HepG2 (cell line): Measurements from ENCODE around the gene MCTS1. TPM values are rescaled to one million over a fixed set of nuclear protein-coding genes. Genes with fewer than 3 reads are reported as not detected.
A peak's percentile ranks its signal among the peaks of the same experiment; 100 is the strongest.

Experiments
- FOXJ3 ChIP-seq: sonication (generic); formaldehyde crosslinking; IDR thresholded peaks from 2 replicates; pipeline ENCODE4 v1.4.0; 2020; ENCODE audit warnings: missing genetic modification reagents, mild to moderate bottlenecking, borderline replicate concordance
- KDM3A ChIP-seq: IDR thresholded peaks from 2 replicates; pipeline ENCODE4 v1.6.1; 2018; ENCODE audit warnings: low read depth, missing compliant biosample characterization
- POLR2G ChIP-seq: fragments of 200-400 bp; formaldehyde crosslinking; IDR thresholded peaks from 2 replicates; pipeline ENCODE4 v1.6.1; 2018; ENCODE audit warnings: mild to moderate bottlenecking, low read depth, low read length, moderate library complexity
- SALL1 ChIP-seq: sonication (generic); formaldehyde crosslinking; IDR thresholded peaks from 2 replicates; pipeline ENCODE4 v1.8.0; 2022; ENCODE audit warnings: mild to moderate bottlenecking, missing genetic modification reagents
- TCF12 ChIP-seq, 2 experiments: fragments of 450-650 bp in 1 of 2; sonication (generic) in 1 of 2; formaldehyde crosslinking in 1 of 2; IDR thresholded peaks; 2 replicates each; pipeline versions ENCODE4 v1.6.1 to v1.8.0; 2017 to 2022; ENCODE audit warnings: antibody characterized with exemption in 1 of 2, mild to moderate bottlenecking in 1 of 2, missing genetic modification reagents in 1 of 2, moderate library complexity in 1 of 2
- ZNF101 ChIP-seq: sonication (generic); formaldehyde crosslinking; IDR thresholded peaks from 2 replicates; pipeline ENCODE4 v1.4.0; 2020; ENCODE audit warnings: mild to moderate bottlenecking, low read depth, missing genetic modification reagents, borderline replicate concordance
- ZNF326 ChIP-seq: sonication (generic); formaldehyde crosslinking; IDR thresholded peaks from 2 replicates; pipeline ENCODE4 v1.4.0; 2020; ENCODE audit warnings: missing genetic modification reagents, borderline replicate concordance
- ZNF563 ChIP-seq: sonication (generic); formaldehyde crosslinking; IDR thresholded peaks from 2 replicates; pipeline ENCODE4 v1.8.0; 2022; ENCODE audit warnings: mild to moderate bottlenecking, moderate library complexity, missing genetic modification reagents
- ZNF674 ChIP-seq: sonication (generic); formaldehyde crosslinking; IDR thresholded peaks from 2 replicates; pipeline ENCODE4 v1.5.0; 2020; ENCODE audit warnings: low read depth, mild to moderate bottlenecking, missing genetic modification reagents
- polyA plus RNA-seq, 8 experiments: library from polyadenylated mRNA; depleted of rRNA in 3 of 8; stranded (reverse) in 7 of 8; unstranded in 1 of 8; fragments of >200 nt; fragmentation: Illumina TruSeq in 4 of 8; extraction: Trizol in 4 of 8; gene quantifications; 2 replicates each; pipeline versions ENCODE4 v1.2.1 to v1.2.3, GENCODE V29; 2011 to 2016; ENCODE audit warnings: low read depth in 4 of 8, missing spikeins in 1 of 8, mixed read lengths in 1 of 8; ENCODE audit not compliant: insufficient read depth in 1 of 8
- total RNA-seq, 5 experiments: library from RNA; depleted of rRNA; stranded (reverse); fragments of >200 nt; fragmentation: Illumina TruSeq; extraction: Trizol; gene quantifications; 2 replicates each; pipeline ENCODE4 v1.2.3, GENCODE V29; 2016; ENCODE audit warnings: low read depth in 1 of 5
- TF ChIP-seq, protein P1 (sequence below): sonication (generic); formaldehyde crosslinking; IDR thresholded peaks from 2 replicates; pipeline ENCODE4 v1.8.0; 2022; ENCODE audit warnings: missing genetic modification reagents, mild to moderate bottlenecking, moderate library complexity, borderline replicate concordance
- TF ChIP-seq, protein P2 (sequence below), 2 experiments: sonication (generic) in 1 of 2; formaldehyde crosslinking in 1 of 2; IDR thresholded peaks; 2 replicates each; pipeline versions ENCODE4 v1.6.1 to v1.9.0; 2014 to 2022; ENCODE audit warnings: antibody characterized with exemption in 1 of 2, borderline replicate concordance in 1 of 2, inconsistent platforms in 1 of 2, low read depth in 1 of 2, missing genetic modification reagents in 1 of 2
- TF ChIP-seq, protein P3 (sequence below): sonication (generic); formaldehyde crosslinking; IDR thresholded peaks from 2 replicates; pipeline ENCODE4 v1.4.0; 2020; ENCODE audit warnings: missing genetic modification reagents, borderline replicate concordance
- TF ChIP-seq, protein P4 (sequence below): sonication (generic); formaldehyde crosslinking; conservative IDR thresholded peaks from 2 replicates; pipeline ENCODE4 v1.4.0; 2020; ENCODE audit warnings: missing genetic modification reagents
- TF ChIP-seq, protein P5 (sequence below): IDR thresholded peaks from 2 replicates; pipeline ENCODE4 v1.6.1; 2016; ENCODE audit warnings: missing genetic modification reagents, missing compliant biosample characterization

The MCTS1 gene
- total and polyA plus RNA-seq, 2 of the 13 experiments (the other 11 are each of a cell fraction or from before 2014, with no cell fraction given), result 30.1 to 59.0 TPM

DNA sequence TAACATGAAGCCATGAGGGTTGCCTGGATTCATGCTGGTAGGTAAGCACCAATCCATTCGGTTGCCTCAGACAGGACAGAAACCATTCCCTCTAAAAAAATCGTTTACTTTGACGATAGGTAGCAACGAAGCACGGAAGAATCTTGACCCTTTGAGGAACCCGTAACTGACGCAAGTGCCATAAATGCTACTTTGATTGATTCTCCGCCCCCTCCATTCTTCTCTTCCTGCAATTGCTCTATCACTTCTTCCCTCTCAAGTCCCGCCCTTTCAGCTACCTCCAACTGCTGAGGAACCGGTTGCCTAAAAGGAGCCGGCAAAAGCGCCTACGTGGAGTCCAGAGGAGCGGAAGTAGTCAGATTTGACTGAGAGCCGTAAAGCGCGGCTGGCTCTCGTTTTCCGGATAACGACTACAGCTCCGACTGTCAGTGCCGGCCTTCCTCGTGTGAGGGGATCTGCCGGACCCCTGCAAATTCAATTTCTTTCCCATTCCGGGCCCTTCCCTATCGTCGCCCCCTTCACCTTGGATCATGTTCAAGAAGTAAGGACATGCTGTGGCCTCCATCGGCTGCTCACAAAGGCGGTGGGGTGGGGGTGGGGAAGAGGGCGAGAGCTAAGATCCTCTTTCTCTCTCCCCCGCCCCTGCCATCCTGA is at the start of gene MCTS1 (continued):
- TF ChIP-seq, protein P1, sequence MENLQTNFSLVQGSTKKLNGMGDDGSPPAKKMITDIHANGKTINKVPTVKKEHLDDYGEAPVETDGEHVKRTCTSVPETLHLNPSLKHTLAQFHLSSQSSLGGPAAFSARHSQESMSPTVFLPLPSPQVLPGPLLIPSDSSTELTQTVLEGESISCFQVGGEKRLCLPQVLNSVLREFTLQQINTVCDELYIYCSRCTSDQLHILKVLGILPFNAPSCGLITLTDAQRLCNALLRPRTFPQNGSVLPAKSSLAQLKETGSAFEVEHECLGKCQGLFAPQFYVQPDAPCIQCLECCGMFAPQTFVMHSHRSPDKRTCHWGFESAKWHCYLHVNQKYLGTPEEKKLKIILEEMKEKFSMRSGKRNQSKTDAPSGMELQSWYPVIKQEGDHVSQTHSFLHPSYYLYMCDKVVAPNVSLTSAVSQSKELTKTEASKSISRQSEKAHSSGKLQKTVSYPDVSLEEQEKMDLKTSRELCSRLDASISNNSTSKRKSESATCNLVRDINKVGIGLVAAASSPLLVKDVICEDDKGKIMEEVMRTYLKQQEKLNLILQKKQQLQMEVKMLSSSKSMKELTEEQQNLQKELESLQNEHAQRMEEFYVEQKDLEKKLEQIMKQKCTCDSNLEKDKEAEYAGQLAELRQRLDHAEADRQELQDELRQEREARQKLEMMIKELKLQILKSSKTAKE, result no peak
- TF ChIP-seq KDM3A (CRISPR knock-in tag) (no peak), FOXJ3 (CRISPR knock-in tag) (no peak), ZNF326 (CRISPR knock-in tag) (no peak), TCF12 (IDR thresholded peaks at IDR 0.05) (no peak), TCF12 (CRISPR knock-in tag; IDR thresholded peaks at IDR 0.05) (no peak), ZNF674 (CRISPR knock-in tag) (no peak), ZNF101 (CRISPR knock-in tag) (no peak), POLR2G (peak; percentile 72), ZNF563 (CRISPR knock-in tag) (no peak), SALL1 (CRISPR knock-in tag) (peak; percentile 28; the same call in 1 of the 2 replicates)
- TF ChIP-seq, protein P2, sequence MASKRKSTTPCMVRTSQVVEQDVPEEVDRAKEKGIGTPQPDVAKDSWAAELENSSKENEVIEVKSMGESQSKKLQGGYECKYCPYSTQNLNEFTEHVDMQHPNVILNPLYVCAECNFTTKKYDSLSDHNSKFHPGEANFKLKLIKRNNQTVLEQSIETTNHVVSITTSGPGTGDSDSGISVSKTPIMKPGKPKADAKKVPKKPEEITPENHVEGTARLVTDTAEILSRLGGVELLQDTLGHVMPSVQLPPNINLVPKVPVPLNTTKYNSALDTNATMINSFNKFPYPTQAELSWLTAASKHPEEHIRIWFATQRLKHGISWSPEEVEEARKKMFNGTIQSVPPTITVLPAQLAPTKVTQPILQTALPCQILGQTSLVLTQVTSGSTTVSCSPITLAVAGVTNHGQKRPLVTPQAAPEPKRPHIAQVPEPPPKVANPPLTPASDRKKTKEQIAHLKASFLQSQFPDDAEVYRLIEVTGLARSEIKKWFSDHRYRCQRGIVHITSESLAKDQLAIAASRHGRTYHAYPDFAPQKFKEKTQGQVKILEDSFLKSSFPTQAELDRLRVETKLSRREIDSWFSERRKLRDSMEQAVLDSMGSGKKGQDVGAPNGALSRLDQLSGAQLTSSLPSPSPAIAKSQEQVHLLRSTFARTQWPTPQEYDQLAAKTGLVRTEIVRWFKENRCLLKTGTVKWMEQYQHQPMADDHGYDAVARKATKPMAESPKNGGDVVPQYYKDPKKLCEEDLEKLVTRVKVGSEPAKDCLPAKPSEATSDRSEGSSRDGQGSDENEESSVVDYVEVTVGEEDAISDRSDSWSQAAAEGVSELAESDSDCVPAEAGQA (IDR thresholded peaks at IDR 0.05; ENCODE audit: low read depth), result no peak
- TF ChIP-seq, protein P2 (CRISPR knock-in tag; IDR thresholded peaks at IDR 0.05; ENCODE audit: borderline replicate concordance), result no peak
- TF ChIP-seq, protein P3, sequence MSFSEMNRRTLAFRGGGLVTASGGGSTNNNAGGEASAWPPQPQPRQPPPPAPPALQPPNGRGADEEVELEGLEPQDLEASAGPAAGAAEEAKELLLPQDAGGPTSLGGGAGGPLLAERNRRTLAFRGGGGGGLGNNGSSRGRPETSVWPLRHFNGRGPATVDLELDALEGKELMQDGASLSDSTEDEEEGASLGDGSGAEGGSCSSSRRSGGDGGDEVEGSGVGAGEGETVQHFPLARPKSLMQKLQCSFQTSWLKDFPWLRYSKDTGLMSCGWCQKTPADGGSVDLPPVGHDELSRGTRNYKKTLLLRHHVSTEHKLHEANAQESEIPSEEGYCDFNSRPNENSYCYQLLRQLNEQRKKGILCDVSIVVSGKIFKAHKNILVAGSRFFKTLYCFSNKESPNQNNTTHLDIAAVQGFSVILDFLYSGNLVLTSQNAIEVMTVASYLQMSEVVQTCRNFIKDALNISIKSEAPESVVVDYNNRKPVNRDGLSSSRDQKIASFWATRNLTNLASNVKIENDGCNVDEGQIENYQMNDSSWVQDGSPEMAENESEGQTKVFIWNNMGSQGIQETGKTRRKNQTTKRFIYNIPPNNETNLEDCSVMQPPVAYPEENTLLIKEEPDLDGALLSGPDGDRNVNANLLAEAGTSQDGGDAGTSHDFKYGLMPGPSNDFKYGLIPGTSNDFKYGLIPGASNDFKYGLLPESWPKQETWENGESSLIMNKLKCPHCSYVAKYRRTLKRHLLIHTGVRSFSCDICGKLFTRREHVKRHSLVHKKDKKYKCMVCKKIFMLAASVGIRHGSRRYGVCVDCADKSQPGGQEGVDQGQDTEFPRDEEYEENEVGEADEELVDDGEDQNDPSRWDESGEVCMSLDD (CRISPR knock-in tag), result no peak
- TF ChIP-seq, protein P4, sequence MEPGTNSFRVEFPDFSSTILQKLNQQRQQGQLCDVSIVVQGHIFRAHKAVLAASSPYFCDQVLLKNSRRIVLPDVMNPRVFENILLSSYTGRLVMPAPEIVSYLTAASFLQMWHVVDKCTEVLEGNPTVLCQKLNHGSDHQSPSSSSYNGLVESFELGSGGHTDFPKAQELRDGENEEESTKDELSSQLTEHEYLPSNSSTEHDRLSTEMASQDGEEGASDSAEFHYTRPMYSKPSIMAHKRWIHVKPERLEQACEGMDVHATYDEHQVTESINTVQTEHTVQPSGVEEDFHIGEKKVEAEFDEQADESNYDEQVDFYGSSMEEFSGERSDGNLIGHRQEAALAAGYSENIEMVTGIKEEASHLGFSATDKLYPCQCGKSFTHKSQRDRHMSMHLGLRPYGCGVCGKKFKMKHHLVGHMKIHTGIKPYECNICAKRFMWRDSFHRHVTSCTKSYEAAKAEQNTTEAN (CRISPR knock-in tag), result no peak
- TF ChIP-seq, protein P5, sequence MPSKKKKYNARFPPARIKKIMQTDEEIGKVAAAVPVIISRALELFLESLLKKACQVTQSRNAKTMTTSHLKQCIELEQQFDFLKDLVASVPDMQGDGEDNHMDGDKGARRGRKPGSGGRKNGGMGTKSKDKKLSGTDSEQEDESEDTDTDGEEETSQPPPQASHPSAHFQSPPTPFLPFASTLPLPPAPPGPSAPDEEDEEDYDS (CRISPR knock-in tag), result no peak
